HepG2 (cell line): Measurements from ENCODE around the gene ARHGAP32. TPM values are rescaled to one million over a fixed set of nuclear protein-coding genes. Genes with fewer than 3 reads are reported as not detected.

ENCODE experiments used
- ATAC-seq: fragments of 200-7000 bp; cut with Tn5 transposase; 3 replicates; pipeline ENCODE4 v1.9.1; 2020; ENCODE audit warnings: mild to moderate bottlenecking, moderate library complexity
- BruUV-seq: library from RNA; stranded (reverse); fragments of 400-500 nt; replicated peaks from 2 replicates; lab custom pipeline; 2021; lab: Mats Ljungman, UMichigan
- CTCF ChIA-PET: fragments of 300-600 bp; formaldehyde crosslinking; extraction: SDS; loops from one replicate; lab custom pipeline; 2021; ENCODE audit warnings: low total read pairs, inconsistent platforms, low intra/inter-chr PET ratio; lab: Yijun Ruan, JAX
- POLR2A ChIA-PET: fragments of 350-600 bp; sonication (Branson Sonifier 250); formaldehyde crosslinking; loops from one replicate; lab custom pipeline; 2020; ENCODE audit warnings: antibody characterized with exemption, inconsistent platforms; lab: Yijun Ruan, JAX
- DNase-seq: peaks from one replicate; pipeline ENCODE4 v3.0.0-alpha.2; 2015; ENCODE audit warnings: low spot score
- FAIRE-seq: peaks from 3 replicates; lab custom pipeline; 2011; peaks lifted over from hg19 to GRCh38; lab: Jason Lieb, UNC
- H2AFZ ChIP-seq: one replicate; pipeline ENCODE4 v1.6.1; 2011; ENCODE audit warnings: low read length, inconsistent platforms
- H3K27ac ChIP-seq: fragments of 300-600 bp; 3 replicates; pipeline ENCODE4 v1.8.0; 2011; ENCODE audit warnings: mixed run types, mild to moderate bottlenecking, mixed read lengths, low read length, inconsistent platforms; ENCODE audit not compliant: insufficient read depth; ENCODE audit errors: extremely low read length
- H3K27me3 ChIP-seq, 2 experiments: fragments of 200-600 bp in 1 of 2; 2 replicates in 1 of 2; 3 replicates in 1 of 2; pipeline versions ENCODE4 v1.6.0 to v1.8.0; 2011; ENCODE audit warnings: low read length in 2 of 2, mild to moderate bottlenecking in 2 of 2, moderate library complexity in 2 of 2, inconsistent platforms in 1 of 2; ENCODE audit not compliant: insufficient read depth in 2 of 2, control insufficient read depth in 1 of 2
- H3K36me3 ChIP-seq, 2 experiments: fragments of 200-600 bp in 1 of 2; replicated peaks in 1 of 2; 2 replicates in 1 of 2; 3 replicates in 1 of 2; pipeline versions ENCODE4 v1.5.1 to v1.8.0; 2011; ENCODE audit warnings: low read length in 2 of 2, inconsistent platforms in 1 of 2; ENCODE audit not compliant: insufficient read depth in 2 of 2, control insufficient read depth in 1 of 2
- H3K4me1 ChIP-seq: 2 replicates; pipeline ENCODE4 v1.5.1; 2012; ENCODE audit warnings: low read length, inconsistent platforms; ENCODE audit not compliant: insufficient read depth
- H3K4me2 ChIP-seq: 2 replicates; pipeline ENCODE4 v1.6.0; 2011; ENCODE audit warnings: low read depth, low read length, inconsistent platforms
- H3K4me3 ChIP-seq, 3 experiments: fragments of 200-600 bp in 1 of 3; sonication (generic), shearing (Covaris generic) in 1 of 3; replicated peaks in 1 of 3; 2 replicates each; pipeline ENCODE4 v1.5.1; 2011 to 2016; ENCODE audit warnings: low read length in 3 of 3, inconsistent platforms in 2 of 3, low read depth in 2 of 3, mild to moderate bottlenecking in 2 of 3, control low read depth in 1 of 3, mixed read lengths in 1 of 3; ENCODE audit not compliant: insufficient read depth in 1 of 3
- H3K79me2 ChIP-seq: one replicate; pipeline ENCODE4 v1.6.1; 2011; ENCODE audit warnings: low read length, inconsistent platforms; ENCODE audit not compliant: insufficient read depth
- H3K9ac ChIP-seq: 2 replicates; pipeline ENCODE4 v1.6.0; 2011; ENCODE audit warnings: mild to moderate bottlenecking, low read depth, low read length, inconsistent platforms; ENCODE audit not compliant: insufficient read depth
- H3K9me3 ChIP-seq: 2 replicates; pipeline ENCODE4 v1.5.1; 2012; ENCODE audit warnings: mild to moderate bottlenecking, low read length
- H4K20me1 ChIP-seq: 2 replicates; pipeline ENCODE4 v1.6.0; 2011; ENCODE audit warnings: inconsistent platforms, mild to moderate bottlenecking, low read length, moderate library complexity; ENCODE audit not compliant: insufficient read depth
- ATF7-NPFF ChIP-seq: sonication (generic); formaldehyde crosslinking; IDR thresholded peaks from 2 replicates; pipeline ENCODE4 v1.8.1; 2023; ENCODE audit warnings: mild to moderate bottlenecking, low read depth, missing genetic modification reagents, moderate library complexity
- MED1 ChIP-seq: sonication (generic); formaldehyde crosslinking; IDR thresholded peaks from 2 replicates; pipeline ENCODE4 v1.4.0; 2020; ENCODE audit warnings: missing genetic modification reagents
- PTBP1 ChIP-seq: fragments of 200-400 bp; formaldehyde crosslinking; IDR thresholded peaks from 2 replicates; pipeline ENCODE4 v1.6.1; 2018; ENCODE audit warnings: low read length, low read depth; ENCODE audit not compliant: poor library complexity, severe bottlenecking
- ZBTB38 ChIP-seq: sonication (generic); formaldehyde crosslinking; IDR thresholded peaks from 2 replicates; pipeline ENCODE4 v1.5.1; 2020; ENCODE audit warnings: mild to moderate bottlenecking, missing genetic modification reagents
- ZFP62 ChIP-seq: sonication (generic); formaldehyde crosslinking; IDR thresholded peaks from 2 replicates; pipeline ENCODE4 v1.4.0; 2020; ENCODE audit warnings: missing genetic modification reagents
- ZKSCAN8 ChIP-seq: IDR thresholded peaks from 2 replicates; pipeline ENCODE4 v1.6.1; 2016; ENCODE audit warnings: borderline replicate concordance, missing genetic modification reagents, missing compliant biosample characterization
- ZMYM3 ChIP-seq: sonication (generic); formaldehyde crosslinking; IDR thresholded peaks from 2 replicates; pipeline ENCODE4 v1.5.1; 2020; ENCODE audit warnings: mild to moderate bottlenecking, missing genetic modification reagents
- ZNF496 ChIP-seq: sonication (generic); formaldehyde crosslinking; IDR thresholded peaks from 2 replicates; pipeline ENCODE4 v1.8.1; 2023; ENCODE audit warnings: mild to moderate bottlenecking, moderate library complexity, missing genetic modification reagents; ENCODE audit not compliant: insufficient replicate concordance
- ZNF740 ChIP-seq: sonication (generic); formaldehyde crosslinking; IDR thresholded peaks from 2 replicates; pipeline ENCODE4 v1.4.0; 2020; ENCODE audit warnings: missing genetic modification reagents
- ZNF792 ChIP-seq: IDR thresholded peaks from 2 replicates; pipeline ENCODE4 v1.6.1; 2016
- ZUFSP ChIP-seq: sonication (generic); formaldehyde crosslinking; IDR thresholded peaks from 2 replicates; pipeline ENCODE4 v1.9.0; 2021; ENCODE audit warnings: missing genetic modification reagents, mild to moderate bottlenecking, borderline replicate concordance
- WGBS: methylation state at CpG from one replicate; pipeline ENCODE4 v1.1.6; 2017; ENCODE audit warnings: low lambda C conversion rate; 5-methylcytosine and 5-hydroxymethylcytosine counted together
- in situ Hi-C: cut with HindIII; loops from 2 replicates; pipeline ENCODE4 v1.10.0; 2017; ENCODE audit warnings: low pct_unique_long_range_greater_than_20kb; ENCODE audit not compliant: extremely low pct_ligation_motif_present
- intact Hi-C: fragments of 100-400 bp; cut with micrococcal nuclease; formaldehyde crosslinking; loops from one replicate; pipeline ENCODE4 v1.10.0; 2022; ENCODE audit not compliant: unreplicated experiment
- polyA plus RNA-seq, 8 experiments: library from polyadenylated mRNA; depleted of rRNA in 3 of 8; stranded (reverse) in 7 of 8; unstranded in 1 of 8; fragments of >200 nt; fragmentation: Illumina TruSeq in 4 of 8; extraction: Trizol in 4 of 8; gene quantifications; 2 replicates each; pipeline versions ENCODE4 v1.2.1 to v1.2.3, GENCODE V29; 2011 to 2016; ENCODE audit warnings: low read depth in 4 of 8, missing spikeins in 1 of 8, mixed read lengths in 1 of 8; ENCODE audit not compliant: insufficient read depth in 1 of 8
- total RNA-seq, 5 experiments: library from RNA; depleted of rRNA; stranded (reverse); fragments of >200 nt; fragmentation: Illumina TruSeq; extraction: Trizol; gene quantifications; 2 replicates each; pipeline ENCODE4 v1.2.3, GENCODE V29; 2016; ENCODE audit warnings: low read depth in 1 of 5

ARHGAP32 gene
- total and polyA plus RNA-seq, 2 of the 13 experiments (the other 11 are each of a cell fraction or from before 2014, with no cell fraction given) = 6.3 to 8.2 TPM

GRCh38 chr11:128947773-128948172, 244.4 kb downstream of the ARHGAP32 start:
- H3K4me2 ChIP-seq = no peak overlapping the region
- H3K9me3 ChIP-seq = no peaks in the 10 kb centered on the region
- in situ Hi-C loops = no loop called here

More at GRCh38 chr11:128947773-128948172, 244.4 kb downstream of the ARHGAP32 start:
- no peaks in the 10 kb centered on the region for H4K20me1 ChIP-seq
- ChIA-PET CTCF (interaction anchor here (1.4 kb wide), 1 partner anchor 63 kb away, joined by 4 read pairs; no protein-coding TSS in a partner anchor), POLR2A (no interaction called here)
- no peak overlapping the region for H3K9ac ChIP-seq
- no peaks in the 10 kb centered on the region for H3K79me2 ChIP-seq
- H3K27me3 ChIP-seq = peaks cover 2 to 11% of the 10 kb centered on the region in 2 experiments; a peak in 3 of 5 replicates
- 2% methylated on average over 2 of the region's 2 CpGs for WGBS
- H2AFZ ChIP-seq = no peak overlapping the region
- no peak for FAIRE-seq
- H3K4me3 ChIP-seq = no peak overlapping the region
- no peaks in the 10 kb centered on the region for H3K4me1 ChIP-seq
- no peak for DNase-seq
- no peak for TF ChIP-seq ZBTB38 (CRISPR knock-in tag)
- no peak for TF ChIP-seq ZNF496 (CRISPR knock-in tag)
- no peak for TF ChIP-seq ZUFSP (CRISPR knock-in tag)
- TF ChIP-seq ZNF740 = no peak
- no peak for TF ChIP-seq ZKSCAN8 (CRISPR knock-in tag)
- no peak for TF ChIP-seq ZFP62 (CRISPR knock-in tag)
- no peak for TF ChIP-seq ZNF792 (CRISPR knock-in tag)
- no peak for TF ChIP-seq PTBP1
- no peak for TF ChIP-seq ZMYM3 (CRISPR knock-in tag)
- TF ChIP-seq ATF7-NPFF (CRISPR knock-in tag) = no peak
- TF ChIP-seq MED1 = no peak
- TF ChIP-seq, all 625 proteins: peak for 0
- intact Hi-C loops = loop anchor here (2.0 kb wide), 1 partner anchor 63 kb away; no protein-coding TSS in a partner anchor
- no peaks in the 10 kb centered on the region for H3K36me3 ChIP-seq
- ATAC-seq = no peak
- BruUV-seq = no TSS peak
- no peak overlapping the region for H3K27ac ChIP-seq
